Measurements from ENCODE around the gene MAP7.
"Not testable (repeated sequence)": the region's sequence is repeated elsewhere in the genome, so short reads cannot be mapped to it uniquely, and the experiment has no call there.

MAP7 gene

GRCh38 chr6:136403110-136403980, 146.9 kb downstream of the MAP7 start:
- Histone ChIP-seq H3K27ac (ENCODE audit: insufficient read depth in 1 of 2, low read depth in 1 of 2, low read length in 2 of 2, poor library complexity in 1 of 2, severe bottlenecking in 2 of 2) (peak overlapping the region in 1 of 2 experiments; percentile 32), H3K4me3 (ENCODE audit: control insufficient read depth in 1 of 7, extremely low read depth in 1 of 7, insufficient read depth in 4 of 7, low read depth in 2 of 7, low read length in 6 of 7) (no peak overlapping the region), H3K36me3 (ENCODE audit: control insufficient read depth in 4 of 4, insufficient read depth in 4 of 4, low read length in 3 of 4) (peaks cover 0 to 21% (median 14%) of the 10 kb centered on the region in 4 experiments), H3K27me3 (replicated peaks in 2 of 5; ENCODE audit: control insufficient read depth in 4 of 5, insufficient read depth in 5 of 5, low read length in 4 of 5) (no peaks in the 10 kb centered on the region), H3K9me3 (ENCODE audit: control extremely low read depth in 1 of 5, control insufficient read depth in 4 of 5, insufficient read depth in 2 of 5, low read depth in 1 of 5, low read length in 4 of 5) (peaks cover 0 to 3% (median 0%) of the 10 kb centered on the region in 5 experiments), H3K4me1 (ENCODE audit: control extremely low read depth in 1 of 4, control insufficient read depth in 4 of 4, insufficient read depth in 4 of 4, low read length in 3 of 4) (peaks cover 0 to 9% (median 6%) of the 10 kb centered on the region in 4 experiments)
- DNase-seq, result peak; percentile 15 to 73 (median 60)
- WGBS (ENCODE audit: insufficient coverage), result 90% methylated on average over 5 of the region's 6 CpGs
- ChIA-PET POLR2A (no interaction called here), CTCF (no interaction called here)

GRCh38 chr6:136401749-136402148, 148.5 kb downstream of the MAP7 start:
- CTCF ChIA-PET, result no interaction called here
- Histone ChIP-seq H3K36me3 (ENCODE audit: control insufficient read depth in 4 of 4, insufficient read depth in 4 of 4, low read length in 3 of 4) (peaks cover 0 to 27% (median 19%) of the 10 kb centered on the region in 4 experiments), H3K4me1 (ENCODE audit: control extremely low read depth in 1 of 4, control insufficient read depth in 4 of 4, insufficient read depth in 4 of 4, low read length in 3 of 4) (no peaks in the 10 kb centered on the region), H3K27ac (ENCODE audit: insufficient read depth in 1 of 2, low read depth in 1 of 2, low read length in 2 of 2, poor library complexity in 1 of 2, severe bottlenecking in 2 of 2) (no peak overlapping the region), H3K4me3 (ENCODE audit: control insufficient read depth in 1 of 7, extremely low read depth in 1 of 7, insufficient read depth in 4 of 7, low read depth in 2 of 7, low read length in 6 of 7) (no peak overlapping the region), H3K9me3 (ENCODE audit: control extremely low read depth in 1 of 5, control insufficient read depth in 4 of 5, insufficient read depth in 2 of 5, low read depth in 1 of 5, low read length in 4 of 5) (peaks cover 0 to 11% (median 2%) of the 10 kb centered on the region in 5 experiments), H3K27me3 (replicated peaks in 2 of 5; ENCODE audit: control insufficient read depth in 4 of 5, insufficient read depth in 5 of 5, low read length in 4 of 5) (no peaks in the 10 kb centered on the region)
- WGBS (ENCODE audit: insufficient coverage), result 97% methylated on average over 3 of the region's 3 CpGs
- POLR2A ChIA-PET, result no interaction called here
- DNase-seq, result no peak

DNA sequence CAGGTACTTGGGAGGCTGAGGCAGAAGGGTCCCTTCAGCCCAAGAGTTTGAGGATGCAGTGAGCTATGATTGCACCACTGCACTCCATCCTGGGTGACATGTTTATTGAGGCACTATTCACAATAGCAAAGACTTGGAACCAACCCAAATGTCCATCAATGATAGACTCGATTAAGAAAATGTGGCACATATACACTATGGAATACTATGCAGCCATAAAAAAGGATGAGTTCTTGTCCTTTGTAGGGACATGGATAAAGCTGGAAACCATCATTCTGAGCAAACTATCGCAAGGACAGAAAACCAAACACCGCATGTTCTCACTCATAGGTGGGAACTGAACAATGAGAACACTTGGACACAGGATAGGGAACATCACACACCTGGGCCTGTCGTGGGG, 149.0 kb downstream of the MAP7 start:
- WGBS (ENCODE audit: insufficient coverage), result 100% methylated on average over 3 of the region's 4 CpGs

GRCh38 chr6:136398453-136398852, 151.8 kb downstream of the MAP7 start:
- POLR2A ChIA-PET, result no interaction called here
- Histone ChIP-seq H3K4me3 (ENCODE audit: control insufficient read depth in 1 of 7, extremely low read depth in 1 of 7, insufficient read depth in 4 of 7, low read depth in 2 of 7, low read length in 6 of 7) (no peak overlapping the region), H3K4me1 (ENCODE audit: control extremely low read depth in 1 of 4, control insufficient read depth in 4 of 4, insufficient read depth in 4 of 4, low read length in 3 of 4) (no peaks in the 10 kb centered on the region), H3K27ac (ENCODE audit: insufficient read depth in 1 of 2, low read depth in 1 of 2, low read length in 2 of 2, poor library complexity in 1 of 2, severe bottlenecking in 2 of 2) (no peak overlapping the region), H3K9me3 (ENCODE audit: control extremely low read depth in 1 of 5, control insufficient read depth in 4 of 5, insufficient read depth in 2 of 5, low read depth in 1 of 5, low read length in 4 of 5) (peaks cover 0 to 11% (median 2%) of the 10 kb centered on the region in 5 experiments), H3K36me3 (ENCODE audit: control insufficient read depth in 4 of 4, insufficient read depth in 4 of 4, low read length in 3 of 4) (peaks cover 0 to 31% (median 20%) of the 10 kb centered on the region in 4 experiments), H3K27me3 (replicated peaks in 2 of 5; ENCODE audit: control insufficient read depth in 4 of 5, insufficient read depth in 5 of 5, low read length in 4 of 5) (no peaks in the 10 kb centered on the region)
- DNase-seq, result no peak
- CTCF ChIA-PET, result no interaction called here
- 100% methylated on average over 2 of the region's 3 CpGs for WGBS (ENCODE audit: insufficient coverage)

More for the DNA sequence above, 149.0 kb downstream of the MAP7 start:
- H3K4me1 ChIP-seq (ENCODE audit: control extremely low read depth in 1 of 4, control insufficient read depth in 4 of 4, insufficient read depth in 4 of 4, low read length in 3 of 4); H3K27me3 ChIP-seq (replicated peaks in 2 of 5; ENCODE audit: control insufficient read depth in 4 of 5, insufficient read depth in 5 of 5, low read length in 4 of 5); POLR2A ChIA-PET; H3K27ac ChIP-seq (ENCODE audit: insufficient read depth in 1 of 2, low read depth in 1 of 2, low read length in 2 of 2, poor library complexity in 1 of 2, severe bottlenecking in 2 of 2); H3K4me3 ChIP-seq (ENCODE audit: control insufficient read depth in 1 of 7, extremely low read depth in 1 of 7, insufficient read depth in 4 of 7, low read depth in 2 of 7, low read length in 6 of 7); DNase-seq; CTCF ChIA-PET: not testable (repeated sequence)
- Histone ChIP-seq H3K36me3 (ENCODE audit: control insufficient read depth in 4 of 4, insufficient read depth in 4 of 4, low read length in 3 of 4) (peaks cover 0 to 28% (median 20%) of the 10 kb centered on the region in 4 experiments), H3K9me3 (ENCODE audit: control extremely low read depth in 1 of 5, control insufficient read depth in 4 of 5, insufficient read depth in 2 of 5, low read depth in 1 of 5, low read length in 4 of 5) (peaks cover 0 to 11% (median 2%) of the 10 kb centered on the region in 5 experiments)

DNA sequence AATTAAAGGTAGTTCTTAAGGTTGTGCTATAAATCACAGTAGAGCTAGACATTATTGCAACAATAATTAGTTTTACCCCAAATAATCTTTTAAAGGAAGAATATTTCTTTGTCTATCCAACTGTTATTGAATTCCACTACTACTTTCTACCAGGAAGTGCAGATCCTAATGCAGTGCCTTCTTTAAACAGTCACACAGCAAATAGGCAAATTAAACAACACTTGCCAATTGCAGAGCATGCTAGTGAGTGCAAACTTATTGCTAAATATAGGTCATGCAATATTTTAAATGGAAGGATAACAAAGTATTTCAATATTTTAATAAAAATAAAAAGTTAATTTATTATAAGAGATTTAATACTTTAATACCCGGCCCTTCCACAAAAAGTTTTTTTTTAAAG, 153.3 kb downstream of the MAP7 start:
- Histone ChIP-seq H3K4me1 (ENCODE audit: control extremely low read depth in 1 of 4, control insufficient read depth in 4 of 4, insufficient read depth in 4 of 4, low read length in 3 of 4) (no peaks in the 10 kb centered on the region), H3K9me3 (ENCODE audit: control extremely low read depth in 1 of 5, control insufficient read depth in 4 of 5, insufficient read depth in 2 of 5, low read depth in 1 of 5, low read length in 4 of 5) (peaks cover 0 to 11% (median 2%) of the 10 kb centered on the region in 5 experiments), H3K27ac (ENCODE audit: insufficient read depth in 1 of 2, low read depth in 1 of 2, low read length in 2 of 2, poor library complexity in 1 of 2, severe bottlenecking in 2 of 2) (no peak overlapping the region), H3K27me3 (replicated peaks in 2 of 5; ENCODE audit: control insufficient read depth in 4 of 5, insufficient read depth in 5 of 5, low read length in 4 of 5) (no peaks in the 10 kb centered on the region), H3K4me3 (ENCODE audit: control insufficient read depth in 1 of 7, extremely low read depth in 1 of 7, insufficient read depth in 4 of 7, low read depth in 2 of 7, low read length in 6 of 7) (no peak overlapping the region), H3K36me3 (ENCODE audit: control insufficient read depth in 4 of 4, insufficient read depth in 4 of 4, low read length in 3 of 4) (peaks cover 0 to 26% (median 21%) of the 10 kb centered on the region in 4 experiments)
- DNase-seq, result no peak
- WGBS (ENCODE audit: insufficient coverage), result no CpG with 5 or more reads among the region's 1 CpG
- ChIA-PET POLR2A (no interaction called here), CTCF (interaction anchor here (0.9 to 1.2 kb wide), 3 partner anchors 9 to 150 kb away, joined by 3 to 7 read pairs (median 4); no protein-coding TSS in a partner anchor)

DNA sequence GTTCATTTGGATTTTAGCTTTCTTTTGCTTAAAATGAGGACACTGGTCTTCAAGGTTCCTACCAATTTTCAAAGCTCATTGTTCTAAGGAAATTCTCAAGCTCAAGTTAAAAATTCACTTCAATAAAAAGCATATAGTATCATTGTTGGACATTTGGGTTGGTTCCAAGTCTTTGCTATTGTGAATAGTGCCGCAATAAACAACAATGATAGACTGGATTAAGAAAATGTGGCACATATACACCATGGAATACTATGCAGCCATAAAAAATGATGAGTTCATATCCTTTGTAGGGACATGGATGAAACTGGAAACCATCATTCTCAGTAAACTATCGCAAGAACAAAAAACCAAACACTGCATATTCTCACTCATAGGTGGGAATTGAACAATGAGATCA, 159.3 kb downstream of the MAP7 start:
- H3K9me3 ChIP-seq (ENCODE audit: control extremely low read depth in 1 of 5, control insufficient read depth in 4 of 5, insufficient read depth in 2 of 5, low read depth in 1 of 5, low read length in 4 of 5); DNase-seq; H3K4me3 ChIP-seq (ENCODE audit: control insufficient read depth in 1 of 7, extremely low read depth in 1 of 7, insufficient read depth in 4 of 7, low read depth in 2 of 7, low read length in 6 of 7); POLR2A ChIA-PET; H3K4me1 ChIP-seq (ENCODE audit: control extremely low read depth in 1 of 4, control insufficient read depth in 4 of 4, insufficient read depth in 4 of 4, low read length in 3 of 4); H3K27me3 ChIP-seq (replicated peaks in 2 of 5; ENCODE audit: control insufficient read depth in 4 of 5, insufficient read depth in 5 of 5, low read length in 4 of 5); H3K27ac ChIP-seq (ENCODE audit: insufficient read depth in 1 of 2, low read depth in 1 of 2, low read length in 2 of 2, poor library complexity in 1 of 2, severe bottlenecking in 2 of 2): not testable (repeated sequence)
- CTCF ChIA-PET, result interaction anchor here (1.5 kb wide), 1 partner anchor 12 kb away, joined by 3 read pairs; no protein-coding TSS in a partner anchor
- peaks cover 0 to 29% (median 12%) of the 10 kb centered on the region in 4 experiments for H3K36me3 ChIP-seq (ENCODE audit: control insufficient read depth in 4 of 4, insufficient read depth in 4 of 4, low read length in 3 of 4)
- no CpG with 5 or more reads among the region's 2 CpGs for WGBS (ENCODE audit: insufficient coverage)

GRCh38 chr6:136387316-136387715, 162.9 kb downstream of the MAP7 start:
- H3K27ac ChIP-seq (ENCODE audit: insufficient read depth in 1 of 2, low read depth in 1 of 2, low read length in 2 of 2, poor library complexity in 1 of 2, severe bottlenecking in 2 of 2), result no peak overlapping the region
- H3K27me3 ChIP-seq (replicated peaks in 2 of 5; ENCODE audit: control insufficient read depth in 4 of 5, insufficient read depth in 5 of 5, low read length in 4 of 5), result no peaks in the 10 kb centered on the region
- peaks cover 0 to 47% (median 9%) of the 10 kb centered on the region in 4 experiments for H3K36me3 ChIP-seq (ENCODE audit: control insufficient read depth in 4 of 4, insufficient read depth in 4 of 4, low read length in 3 of 4)
- ChIA-PET POLR2A (interaction anchor here (0.6 kb wide), 4 partner anchors 13 to 220 kb away, joined by 3 to 4 read pairs (median 3); no protein-coding TSS in a partner anchor), CTCF (interaction anchor here (1.0 to 2.2 kb wide), 8 partner anchors 9 to 160 kb away, joined by 3 to 7 read pairs (median 4); no protein-coding TSS in a partner anchor)
- WGBS (ENCODE audit: insufficient coverage), result 100% methylated on average over 4 of the region's 4 CpGs
- H3K4me1 ChIP-seq (ENCODE audit: control extremely low read depth in 1 of 4, control insufficient read depth in 4 of 4, insufficient read depth in 4 of 4, low read length in 3 of 4), result no peaks in the 10 kb centered on the region
- H3K9me3 ChIP-seq (ENCODE audit: control extremely low read depth in 1 of 5, control insufficient read depth in 4 of 5, insufficient read depth in 2 of 5, low read depth in 1 of 5, low read length in 4 of 5), result no peaks in the 10 kb centered on the region
- DNase-seq, result no peak
- H3K4me3 ChIP-seq (ENCODE audit: control insufficient read depth in 1 of 7, extremely low read depth in 1 of 7, insufficient read depth in 4 of 7, low read depth in 2 of 7, low read length in 6 of 7), result no peak overlapping the region

Data from common myeloid progenitor, CD34-positive (primary cell).